Loucy (cell line): ENCODE measurements around the gene TUBB4B.

Source experiments
- H2AFZ ChIP-seq: fragments of 200-600 bp; sonication (generic); 2 replicates; pipeline ENCODE4 v1.6.0; 2016; ENCODE audit warnings: antibody characterized with exemption, mild to moderate bottlenecking, low read length, moderate library complexity
- H3F3A ChIP-seq: fragments of 200-600 bp; 2 replicates; pipeline ENCODE4 v1.6.0; 2016; ENCODE audit warnings: antibody characterized with exemption, low read depth, mild to moderate bottlenecking
- H3K27me3 ChIP-seq: fragments of 200-600 bp; sonication (generic); 2 replicates; pipeline ENCODE4 v1.6.1; 2014; ENCODE audit warnings: low read length, mild to moderate bottlenecking; ENCODE audit not compliant: insufficient read depth, poor library complexity, severe bottlenecking
- H3K36me3 ChIP-seq: fragments of 200-600 bp; sonication (generic); 2 replicates; pipeline ENCODE4 v1.6.1; 2016; ENCODE audit warnings: low read length; ENCODE audit not compliant: insufficient read depth
- H3K4me1 ChIP-seq: fragments of 200-600 bp; sonication (generic); 2 replicates; pipeline ENCODE4 v1.5.1; 2014; ENCODE audit warnings: low read length, mild to moderate bottlenecking; ENCODE audit not compliant: insufficient read depth, poor library complexity, severe bottlenecking
- H3K4me2 ChIP-seq: fragments of 200-600 bp; sonication (generic); 2 replicates; pipeline ENCODE4 v1.6.0; 2014; ENCODE audit warnings: antibody characterized with exemption, low read length, low read depth, mild to moderate bottlenecking; ENCODE audit not compliant: poor library complexity, severe bottlenecking
- H3K4me3 ChIP-seq: fragments of 200-600 bp; sonication (generic); 2 replicates; pipeline ENCODE4 v1.5.1; 2014; ENCODE audit warnings: low read length, mild to moderate bottlenecking, mixed read lengths; ENCODE audit not compliant: poor library complexity, severe bottlenecking
- H3K79me2 ChIP-seq: fragments of 200-600 bp; sonication (generic); 2 replicates; pipeline ENCODE4 v1.6.1; 2014; ENCODE audit warnings: low read length; ENCODE audit not compliant: insufficient read depth
- H3K9ac ChIP-seq: fragments of 200-600 bp; sonication (generic); 2 replicates; pipeline ENCODE4 v1.6.0; 2014; ENCODE audit warnings: mild to moderate bottlenecking, low read depth, low read length, moderate library complexity; ENCODE audit not compliant: poor library complexity, severe bottlenecking
- H3K9me2 ChIP-seq: fragments of 200-600 bp; sonication (generic); replicated peaks from 2 replicates; pipeline ENCODE4 v1.6.1; 2016; ENCODE audit warnings: low read depth, low read length, mixed read lengths
- H3K9me3 ChIP-seq: fragments of 200-600 bp; sonication (generic); 2 replicates; pipeline ENCODE4 v1.6.1; 2014; ENCODE audit warnings: mild to moderate bottlenecking, antibody characterized with exemption, low read length, low read depth; ENCODE audit not compliant: insufficient read depth
- H4K20me1 ChIP-seq: fragments of 200-600 bp; sonication (generic); 2 replicates; pipeline ENCODE4 v1.6.0; 2014; ENCODE audit warnings: antibody characterized with exemption, low read length, mild to moderate bottlenecking; ENCODE audit not compliant: insufficient read depth, poor library complexity, severe bottlenecking
- EZH2phosphoT487 ChIP-seq: fragments of 200-600 bp; IDR thresholded peaks from 2 replicates; pipeline ENCODE4 v1.6.1; 2018; ENCODE audit warnings: antibody characterized with exemption, mild to moderate bottlenecking, moderate library complexity, borderline replicate concordance
- TF ChIP-seq, protein P1 (sequence below): fragments of 200-600 bp; sonication (generic); conservative IDR thresholded peaks from 2 replicates; pipeline ENCODE4 v1.5.1; 2014; ENCODE audit warnings: mild to moderate bottlenecking, antibody characterized with exemption, low read length

TUBB4B gene

GRCh38 chr9:137229903-137230704 is 11.0 kb upstream of the TUBB4B start:
- no peaks in the 10 kb centered on the region for H4K20me1 ChIP-seq
- no peak overlapping the region for H3K4me2 ChIP-seq
- H3K9ac ChIP-seq, result no peak overlapping the region
- peaks cover 3% of the 10 kb centered on the region for H3K4me1 ChIP-seq
- no peaks in the 10 kb centered on the region for H3K27me3 ChIP-seq
- H3K4me3 ChIP-seq, result no peak overlapping the region
- H3K9me2 ChIP-seq, result no peaks in the 10 kb centered on the region
- no peaks in the 10 kb centered on the region for H3K79me2 ChIP-seq
- H3K36me3 ChIP-seq, result no peaks in the 10 kb centered on the region
- no peaks in the 10 kb centered on the region for H3F3A ChIP-seq
- TF ChIP-seq, protein P1, sequence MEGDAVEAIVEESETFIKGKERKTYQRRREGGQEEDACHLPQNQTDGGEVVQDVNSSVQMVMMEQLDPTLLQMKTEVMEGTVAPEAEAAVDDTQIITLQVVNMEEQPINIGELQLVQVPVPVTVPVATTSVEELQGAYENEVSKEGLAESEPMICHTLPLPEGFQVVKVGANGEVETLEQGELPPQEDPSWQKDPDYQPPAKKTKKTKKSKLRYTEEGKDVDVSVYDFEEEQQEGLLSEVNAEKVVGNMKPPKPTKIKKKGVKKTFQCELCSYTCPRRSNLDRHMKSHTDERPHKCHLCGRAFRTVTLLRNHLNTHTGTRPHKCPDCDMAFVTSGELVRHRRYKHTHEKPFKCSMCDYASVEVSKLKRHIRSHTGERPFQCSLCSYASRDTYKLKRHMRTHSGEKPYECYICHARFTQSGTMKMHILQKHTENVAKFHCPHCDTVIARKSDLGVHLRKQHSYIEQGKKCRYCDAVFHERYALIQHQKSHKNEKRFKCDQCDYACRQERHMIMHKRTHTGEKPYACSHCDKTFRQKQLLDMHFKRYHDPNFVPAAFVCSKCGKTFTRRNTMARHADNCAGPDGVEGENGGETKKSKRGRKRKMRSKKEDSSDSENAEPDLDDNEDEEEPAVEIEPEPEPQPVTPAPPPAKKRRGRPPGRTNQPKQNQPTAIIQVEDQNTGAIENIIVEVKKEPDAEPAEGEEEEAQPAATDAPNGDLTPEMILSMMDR, result no peak
- no peak for TF ChIP-seq EZH2phosphoT487
- no peaks in the 10 kb centered on the region for H3K9me3 ChIP-seq
- H2AFZ ChIP-seq, result no peak overlapping the region

DNA sequence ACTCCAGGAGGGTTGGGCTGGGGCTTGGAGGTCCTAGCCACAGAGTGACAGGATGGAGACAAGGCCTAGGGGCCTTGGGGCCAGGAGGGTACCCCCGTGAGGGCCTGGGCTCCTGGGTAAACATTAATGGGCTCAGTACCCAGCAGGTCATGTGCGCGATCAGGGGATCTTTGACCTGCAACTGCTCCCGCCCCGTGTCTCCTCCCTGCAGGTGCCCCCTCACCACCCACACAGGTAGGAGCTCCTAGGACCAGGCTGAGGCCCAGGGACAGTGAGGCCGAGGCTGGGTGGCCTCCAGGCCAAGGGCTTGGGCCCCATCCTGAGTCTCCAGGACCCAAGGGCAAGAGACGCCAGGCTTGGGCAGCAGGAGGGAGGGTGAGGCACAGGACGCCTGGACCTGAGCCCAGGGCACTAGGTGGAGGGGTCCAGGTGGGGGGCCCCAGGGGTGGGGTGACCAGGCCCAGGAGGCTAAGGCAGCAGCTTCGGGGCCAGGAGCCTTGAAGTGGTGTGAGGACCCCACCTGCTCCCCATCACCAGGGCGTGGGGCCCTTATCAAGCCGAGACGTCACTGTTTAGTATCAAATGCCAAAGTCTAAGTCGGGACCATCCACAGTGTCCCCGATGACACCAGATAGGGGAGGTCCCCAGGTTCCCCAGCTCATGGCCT is 10.2 kb upstream of the TUBB4B start, which contains the start of gene SLC34A3:
Gene SLC34A3, plus strand, starts transcription at position 197 of the 667 bp plus-strand sequence. CDS start 802 bp downstream, outside the sequence.
- Histone ChIP-seq H3K36me3 (no peaks in the 10 kb centered on the region), H3K4me3 (no peak within 1 kb of the TSS), H3F3A (no peaks in the 10 kb centered on the region), H4K20me1 (no peaks in the 10 kb centered on the region), H3K27me3 (no peaks in the 10 kb centered on the region), H3K79me2 (no peaks in the 10 kb centered on the region), H3K4me2 (no peak within 1 kb of the TSS), H3K9me3 (no peaks in the 10 kb centered on the region), H3K4me1 (no peaks in the 10 kb centered on the region), H2AFZ (no peak within 1 kb of the TSS), H3K9ac (no peak within 1 kb of the TSS), H3K9me2 (no peaks in the 10 kb centered on the region)
- TF ChIP-seq EZH2phosphoT487, result no peak
- TF ChIP-seq, protein P1, result no peak

GRCh38 chr9:137231372-137232039 is 9.6 kb upstream of the TUBB4B start:
- Histone ChIP-seq H4K20me1 (no peaks in the 10 kb centered on the region), H3K27me3 (no peaks in the 10 kb centered on the region), H2AFZ (no peak overlapping the region), H3K9me2 (no peaks in the 10 kb centered on the region), H3K36me3 (no peaks in the 10 kb centered on the region), H3K9me3 (no peaks in the 10 kb centered on the region), H3K4me1 (no peaks in the 10 kb centered on the region), H3F3A (no peaks in the 10 kb centered on the region), H3K4me2 (no peak overlapping the region), H3K9ac (no peak overlapping the region), H3K4me3 (no peak overlapping the region), H3K79me2 (no peaks in the 10 kb centered on the region)
- no peak for TF ChIP-seq EZH2phosphoT487
- TF ChIP-seq, protein P1, result no peak
